Measurements from ENCODE around the gene OCRL. TPM values are rescaled to one million over a fixed set of nuclear protein-coding genes. Genes with fewer than 3 reads are reported as not detected.
"Not testable (repeated sequence)": the region's sequence is repeated elsewhere in the genome, so short reads cannot be mapped to it uniquely, and the experiment has no call there.

The OCRL gene
- total and polyA plus RNA-seq, 3 donors from 2014 or later: 67.9 to 94.1 (median 88.2) TPM

DNA sequence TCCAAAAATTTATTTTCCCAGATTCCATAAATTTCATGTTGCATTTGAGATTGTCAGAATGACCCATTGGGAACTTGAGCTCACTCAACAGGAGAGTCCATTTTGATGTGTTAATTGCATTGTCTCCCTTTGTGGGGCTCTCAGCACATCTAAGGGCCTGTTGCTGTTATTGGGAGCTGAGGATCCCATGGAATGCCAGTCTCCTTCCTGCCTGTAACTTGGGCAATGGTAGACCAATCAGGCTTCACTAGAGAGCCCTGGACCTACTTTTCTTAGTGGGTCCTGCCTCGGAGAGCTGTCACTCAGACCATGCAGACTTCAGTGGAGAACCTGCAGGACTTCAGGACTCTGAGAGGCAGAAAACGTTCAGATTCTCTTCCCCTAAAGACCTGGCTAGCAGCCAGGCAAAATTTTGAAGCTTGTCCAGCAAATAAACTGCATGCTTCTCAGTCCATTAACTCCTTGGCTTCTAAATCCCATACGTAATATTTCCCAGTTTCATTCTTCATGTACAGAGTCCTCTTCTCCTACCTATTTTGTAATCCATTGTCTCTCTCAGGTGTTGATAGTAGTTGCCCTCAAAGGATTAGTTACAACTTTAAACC, 25.1 kb downstream of the OCRL start:
- Histone ChIP-seq H3K27ac (no peak overlapping the region), H3K4me1 (no peaks in the 10 kb centered on the region), H3K4me3 (no peak overlapping the region), H3K36me3 (ENCODE audit: low read depth, missing control alignments) (no peaks in the 10 kb centered on the region), H3K9me3 (no peaks in the 10 kb centered on the region), H3K27me3 (no peaks in the 10 kb centered on the region)
- intact Hi-C loops (cut with DNase I; ENCODE audit: low total_unique reads): no loop called here
- WGBS, 2 donors: 50 to 55% methylated on average over 1 to 3 of the region's 3 CpGs
- TF ChIP-seq CTCF (IDR thresholded peaks at IDR 0.05) (no peak), POLR2A (IDR thresholded peaks at IDR 0.05) (no peak)
- DNase-seq: peak; percentile 16

DNA sequence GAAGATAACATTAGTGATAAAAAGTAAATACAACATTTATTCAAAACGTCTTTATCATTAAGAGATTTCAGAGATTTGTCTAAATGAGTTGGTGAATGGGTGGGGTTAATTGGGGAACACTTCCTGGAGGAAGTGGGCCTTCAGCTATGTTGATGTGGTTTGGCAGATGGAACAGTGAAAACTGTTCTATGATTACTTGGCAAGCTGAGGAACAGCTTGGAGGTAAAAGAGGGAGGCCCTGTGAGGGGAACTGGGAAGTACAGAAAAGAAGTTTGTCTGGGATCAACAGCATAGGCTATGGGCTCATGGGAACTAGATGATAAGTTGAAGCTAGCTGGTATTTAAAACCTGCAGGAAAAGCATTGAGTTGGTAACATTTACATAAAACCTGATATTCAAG, 26.0 kb downstream of the OCRL start:
- intact Hi-C loops (cut with DNase I; ENCODE audit: low total_unique reads): no loop called here
- Histone ChIP-seq H3K36me3 (ENCODE audit: low read depth, missing control alignments) (no peaks in the 10 kb centered on the region), H3K4me3 (no peak overlapping the region), H3K27me3 (no peaks in the 10 kb centered on the region), H3K4me1 (no peaks in the 10 kb centered on the region), H3K27ac (no peak overlapping the region), H3K9me3 (no peaks in the 10 kb centered on the region)
- 22 to 29% methylated on average over 1 of the region's 1 CpG for WGBS, 2 donors
- no peak for TF ChIP-seq CTCF (IDR thresholded peaks at IDR 0.05)
- no peak for TF ChIP-seq POLR2A (IDR thresholded peaks at IDR 0.05)
- no peak for DNase-seq

- 93 to 96% methylated on average over 3 of the region's 3 CpGs for WGBS, 2 donors
- H3K4me1 ChIP-seq: no peaks in the 10 kb centered on the region
- H3K27me3 ChIP-seq: no peaks in the 10 kb centered on the region
- H3K9me3 ChIP-seq: no peaks in the 10 kb centered on the region
- intact Hi-C loops (cut with DNase I; ENCODE audit: low total_unique reads): no loop called here
- DNase-seq: no peak
- H3K27ac ChIP-seq: no peak overlapping the region
- no peak overlapping the region for H3K4me3 ChIP-seq
- H3K36me3 ChIP-seq (ENCODE audit: low read depth, missing control alignments): no peaks in the 10 kb centered on the region
- TF ChIP-seq POLR2A (IDR thresholded peaks at IDR 0.05) (no peak), CTCF (IDR thresholded peaks at IDR 0.05) (no peak)
Measured at GRCh38 chrX:129568349-129568748, 28.3 kb downstream of the OCRL start.

- Histone ChIP-seq H3K9me3 (no peaks in the 10 kb centered on the region), H3K27ac (no peak overlapping the region), H3K36me3 (ENCODE audit: low read depth, missing control alignments) (no peaks in the 10 kb centered on the region), H3K4me3 (no peak overlapping the region), H3K4me1 (no peaks in the 10 kb centered on the region), H3K27me3 (no peaks in the 10 kb centered on the region)
- DNase-seq: no peak
- TF ChIP-seq CTCF (IDR thresholded peaks at IDR 0.05) (no peak), POLR2A (IDR thresholded peaks at IDR 0.05) (no peak)
- 46 to 64% methylated on average over 2 of the region's 2 CpGs for WGBS, 2 donors
- intact Hi-C loops (cut with DNase I; ENCODE audit: low total_unique reads): no loop called here
Measured at GRCh38 chrX:129572422-129572821, 32.4 kb downstream of the OCRL start.

DNA sequence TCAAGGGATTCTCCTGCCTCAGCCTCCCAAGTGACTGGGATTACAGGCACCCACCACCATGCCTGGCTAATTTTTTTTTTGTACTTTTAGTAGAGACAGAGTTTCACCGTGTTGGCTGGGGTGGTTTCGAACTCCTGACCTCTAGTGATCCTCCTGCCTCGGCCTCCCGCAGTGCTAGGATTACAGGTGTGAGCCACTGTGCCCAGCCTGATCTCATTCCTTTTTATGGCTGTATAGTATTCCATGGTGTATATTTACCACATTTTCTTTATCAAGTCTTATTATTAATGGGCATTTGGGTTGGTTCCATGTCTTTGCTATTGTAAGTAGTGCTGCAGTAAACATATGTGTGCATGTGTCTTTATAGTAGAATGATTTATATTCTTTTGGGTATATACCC, 33.6 kb downstream of the OCRL start:
- 83 to 90% methylated on average over 1 to 4 of the region's 4 CpGs for WGBS, 2 donors
- intact Hi-C loops (cut with DNase I; ENCODE audit: low total_unique reads): not testable (repeated sequence)

More for the DNA sequence above, 33.6 kb downstream of the OCRL start:
- not testable (repeated sequence) for H3K27me3 ChIP-seq; H3K36me3 ChIP-seq (ENCODE audit: low read depth, missing control alignments); DNase-seq; H3K9me3 ChIP-seq; H3K4me3 ChIP-seq; H3K27ac ChIP-seq; H3K4me1 ChIP-seq

Data from testis (tissue), 3 donors.